A549 (cell line): Measurements from ENCODE around the gene FSD2. TPM values are rescaled to one million over a fixed set of nuclear protein-coding genes. Genes with fewer than 3 reads are reported as not detected.

Experiments used
- ATAC-seq, 2 experiments: fragments of 200-7000 bp in 1 of 2; fragments of >200 bp in 1 of 2; cut with Nextera tagmentation in 1 of 2; cut with Tn5 transposase in 1 of 2; 3 replicates each; pipeline versions ENCODE4 v1.8.0 to v1.9.1; 2018 to 2020; ENCODE audit warnings: mild to moderate bottlenecking in 1 of 2, moderate library complexity in 1 of 2
- CTCF ChIA-PET: fragments of 300-600 bp; sonication (Branson Sonifier 250); formaldehyde crosslinking; extraction: SDS; loops from one replicate; lab custom pipeline; 2021; ENCODE audit warnings: antibody characterized with exemption, inconsistent platforms; lab: Yijun Ruan, JAX
- POLR2A ChIA-PET: fragments of 350-600 bp; formaldehyde crosslinking; extraction: SDS; loops from one replicate; lab custom pipeline; 2021; ENCODE audit warnings: antibody characterized with exemption, inconsistent platforms; lab: Yijun Ruan, JAX
- DNase-seq, 2 experiments: peaks; one replicate each; pipeline versions ENCODE4 v3.0.0 to v3.0.0-alpha.2; 2011 to 2016; ENCODE audit warnings: low read depth in 1 of 2, low spot score in 1 of 2
- FAIRE-seq: peaks from 2 replicates; lab custom pipeline; 2011; peaks lifted over from hg19 to GRCh38; lab: Jason Lieb, UNC
- H3K27ac ChIP-seq, 2 experiments: fragments of >200 bp; sonication (Bioruptor Twin); formaldehyde crosslinking; 3 replicates each; pipeline ENCODE4 v1.5.1; 2016 to 2017
- H3K4me1 ChIP-seq: fragments of >200 bp; sonication (Bioruptor Twin); formaldehyde crosslinking; 3 replicates; pipeline ENCODE4 v1.6.1; 2016
- H3K4me2 ChIP-seq: fragments of >200 bp; sonication (Bioruptor Twin); formaldehyde crosslinking; 3 replicates; pipeline ENCODE4 v1.6.1; 2016
- H3K4me3 ChIP-seq: fragments of >200 bp; sonication (Bioruptor Twin); formaldehyde crosslinking; 3 replicates; pipeline ENCODE4 v1.5.1; 2016
- H3K9me3 ChIP-seq: fragments of >200 bp; sonication (Bioruptor Twin); formaldehyde crosslinking; 3 replicates; pipeline ENCODE4 v1.6.1; 2016
- CHD2 ChIP-seq: fragments of 150-350 bp; IDR thresholded peaks from 2 replicates; pipeline ENCODE4 v1.6.1; 2014; ENCODE audit warnings: low read length; ENCODE audit not compliant: partially characterized antibody
- CHD4 ChIP-seq: fragments of 200-600 bp; sonication (generic); IDR thresholded peaks from 2 replicates; pipeline ENCODE4 v1.6.1; 2016; ENCODE audit warnings: antibody characterized with exemption, mild to moderate bottlenecking, borderline replicate concordance
- EP300 ChIP-seq, 2 experiments: fragments of >200 bp; sonication (Bioruptor Twin); formaldehyde crosslinking; IDR thresholded peaks; 2 replicates in 1 of 2; 3 replicates in 1 of 2; pipeline ENCODE4 v1.6.1; 2016 to 2017
- FOSL2 ChIP-seq, 2 experiments: fragments of 450-650 bp in 1 of 2; fragments of >200 bp in 1 of 2; sonication (Bioruptor Twin) in 1 of 2; formaldehyde crosslinking; IDR thresholded peaks; 2 replicates each; pipeline versions ENCODE4 v1.5.0 to v1.6.1; 2016 to 2020; ENCODE audit warnings: mild to moderate bottlenecking in 1 of 2, moderate library complexity in 1 of 2
- FOXS1 ChIP-seq: fragments of 250-450 bp; sonication (Bioruptor Pico); IDR thresholded peaks from 2 replicates; pipeline ENCODE4 v1.5.0; 2020; ENCODE audit warnings: mild to moderate bottlenecking, moderate library complexity
- GATA3 ChIP-seq: IDR thresholded peaks from 2 replicates; pipeline ENCODE4 v1.6.1; 2012; ENCODE audit warnings: borderline replicate concordance
- HOXB13 ChIP-seq: fragments of 250-450 bp; sonication (Bioruptor Pico); IDR thresholded peaks from 2 replicates; pipeline ENCODE4 v1.5.0; 2020; ENCODE audit warnings: low read depth, mild to moderate bottlenecking, moderate library complexity
- MAZ ChIP-seq: fragments of 150-350 bp; IDR thresholded peaks from 2 replicates; pipeline ENCODE4 v1.6.1; 2014; ENCODE audit warnings: antibody characterized with exemption, low read depth, low read length, borderline replicate concordance
- NFE2L2 ChIP-seq: fragments of 150-350 bp; conservative IDR thresholded peaks from 2 replicates; pipeline ENCODE4 v1.6.1; 2014; ENCODE audit warnings: low read length
- NR3C1 ChIP-seq: fragments of >200 bp; sonication (Bioruptor Twin); formaldehyde crosslinking; IDR thresholded peaks from 3 replicates; pipeline ENCODE4 v1.6.1; 2017
- PHF8 ChIP-seq: fragments of 200-600 bp; sonication (generic); IDR thresholded peaks from 2 replicates; pipeline ENCODE4 v1.6.1; 2016; ENCODE audit warnings: low read depth, mild to moderate bottlenecking, antibody characterized with exemption, moderate library complexity, borderline replicate concordance
- RAD21 ChIP-seq, 2 experiments: fragments of >200 bp in 1 of 2; sonication (Bioruptor Twin) in 1 of 2; formaldehyde crosslinking in 1 of 2; IDR thresholded peaks in 1 of 2; conservative IDR thresholded peaks in 1 of 2; 2 replicates in 1 of 2; 3 replicates in 1 of 2; pipeline ENCODE4 v1.6.1; 2012 to 2018; ENCODE audit warnings: inconsistent platforms in 1 of 2
- RARB ChIP-seq: fragments of 250-450 bp; sonication (Bioruptor Pico); IDR thresholded peaks from 2 replicates; pipeline ENCODE4 v1.8.0; 2021; ENCODE audit warnings: mild to moderate bottlenecking, moderate library complexity
- RCOR1 ChIP-seq: fragments of 150-350 bp; IDR thresholded peaks from 2 replicates; pipeline ENCODE4 v1.6.1; 2014; ENCODE audit warnings: antibody characterized with exemption, low read length, low read depth
- RFX5 ChIP-seq: fragments of 450-650 bp; IDR thresholded peaks from 2 replicates; pipeline ENCODE4 v1.7.1; 2014; ENCODE audit warnings: antibody characterized with exemption, mild to moderate bottlenecking, moderate library complexity
- SREBF2 ChIP-seq: fragments of 450-650 bp; IDR thresholded peaks from 2 replicates; pipeline ENCODE4 v1.6.1; 2014; ENCODE audit warnings: mild to moderate bottlenecking, moderate library complexity
- TFCP2L1 ChIP-seq: fragments of 250-450 bp; sonication (Bioruptor Pico); IDR thresholded peaks from 2 replicates; pipeline ENCODE4 v1.5.0; 2021; ENCODE audit warnings: mild to moderate bottlenecking
- TP53 ChIP-seq: fragments of 250-450 bp; sonication (Bioruptor Pico); IDR thresholded peaks from 2 replicates; pipeline ENCODE4 v1.5.0; 2021; ENCODE audit warnings: mild to moderate bottlenecking, moderate library complexity
- ZC3H11A ChIP-seq: fragments of 450-650 bp; IDR thresholded peaks from 2 replicates; pipeline ENCODE4 v1.6.1; 2014; ENCODE audit warnings: antibody characterized with exemption, mild to moderate bottlenecking
- ZFP36 ChIP-seq: fragments of 450-650 bp; IDR thresholded peaks from 2 replicates; pipeline ENCODE4 v1.6.1; 2014; ENCODE audit warnings: borderline replicate concordance; ENCODE audit not compliant: partially characterized antibody
- ZSCAN20 ChIP-seq: fragments of 250-450 bp; sonication (Bioruptor Pico); IDR thresholded peaks from 2 replicates; pipeline ENCODE4 v1.8.0; 2022; ENCODE audit warnings: mild to moderate bottlenecking, moderate library complexity
- WGBS: methylation state at CpG from one replicate; pipeline ENCODE4 v1.1.6; 2017; ENCODE audit errors: missing lambda C conversion rate; 5-methylcytosine and 5-hydroxymethylcytosine counted together
- polyA plus RNA-seq, 4 experiments: library from polyadenylated mRNA; depleted of rRNA in 3 of 4; stranded (reverse); fragments of >200 nt; fragmentation: RNase III in 1 of 4; extraction: RNeasy Plus Mini Kit Qiagen cat#74134 plus additional on column Dnase treatment in 1 of 4; gene quantifications; 2 replicates in 3 of 4; 3 replicates in 1 of 4; pipeline ENCODE4 v1.2.3, GENCODE V29; 2011 to 2017
- TF ChIP-seq, protein P1 (sequence below): IDR thresholded peaks from 2 replicates; pipeline ENCODE4 v1.6.1; 2012; ENCODE audit warnings: low read depth, borderline replicate concordance
- TF ChIP-seq, protein P2 (sequence below): IDR thresholded peaks from 2 replicates; pipeline ENCODE4 v1.6.1; 2012

The FSD2 gene
- polyA plus RNA-seq, 2 of the 4 experiments (the other 2 are of a cell fraction): not detected

DNA sequence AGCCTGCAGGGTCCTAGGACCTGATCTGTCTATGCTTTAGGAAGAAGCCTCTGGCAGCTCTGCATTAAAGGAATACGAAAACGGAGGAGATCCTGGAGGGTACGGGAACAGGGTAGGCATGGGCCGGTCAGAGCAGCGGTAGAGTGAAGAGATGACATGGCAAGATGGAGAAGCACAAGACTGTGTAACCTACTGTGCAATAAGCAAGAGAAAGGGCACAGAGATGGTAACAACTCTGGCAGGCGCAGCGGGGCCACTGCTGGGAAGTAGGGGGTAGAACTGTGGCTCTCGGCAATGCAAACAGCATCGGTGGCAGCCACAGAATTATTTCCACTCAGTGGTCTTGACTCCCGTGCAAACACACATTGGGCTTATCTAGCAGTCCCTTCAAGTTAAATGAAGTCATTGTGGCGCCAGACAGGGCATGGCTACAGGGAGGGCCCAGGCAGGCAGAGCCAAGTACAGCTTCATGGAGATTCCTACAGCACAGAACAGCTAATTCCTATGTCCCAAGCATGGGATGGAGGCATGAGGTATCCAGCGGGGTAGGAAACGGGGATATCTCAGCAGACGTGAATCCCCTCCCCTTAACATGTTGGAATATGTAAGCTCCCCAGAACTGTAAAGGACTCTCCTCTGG is 32.3 kb upstream of the FSD2 start:
- POLR2A ChIA-PET: no interaction called here
- H3K4me2 ChIP-seq: no peak overlapping the region
- FAIRE-seq (no peak), ATAC-seq (peak; percentile 44 to 60; a peak in 5 of 6 replicates), DNase-seq (no peak)
- WGBS: 94% methylated on average over 14 of the region's 14 CpGs
- no peaks in the 10 kb centered on the region for H3K9me3 ChIP-seq
- H3K27ac ChIP-seq: no peak overlapping the region
- no peak overlapping the region for H3K4me3 ChIP-seq
- CTCF ChIA-PET: interaction anchor here (1.1 to 2.7 kb wide), 5 partner anchors 10 to 173 kb away, joined by 3 to 15 read pairs (median 4); no protein-coding TSS in a partner anchor
- H3K4me1 ChIP-seq: no peaks in the 10 kb centered on the region; the same call in 1 of the 3 replicates
- TF ChIP-seq ZFP36 (no peak), RFX5 (no peak), FOXS1 (no peak)
- TF ChIP-seq, protein P1, sequence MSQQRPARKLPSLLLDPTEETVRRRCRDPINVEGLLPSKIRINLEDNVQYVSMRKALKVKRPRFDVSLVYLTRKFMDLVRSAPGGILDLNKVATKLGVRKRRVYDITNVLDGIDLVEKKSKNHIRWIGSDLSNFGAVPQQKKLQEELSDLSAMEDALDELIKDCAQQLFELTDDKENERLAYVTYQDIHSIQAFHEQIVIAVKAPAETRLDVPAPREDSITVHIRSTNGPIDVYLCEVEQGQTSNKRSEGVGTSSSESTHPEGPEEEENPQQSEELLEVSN: no peak

DNA sequence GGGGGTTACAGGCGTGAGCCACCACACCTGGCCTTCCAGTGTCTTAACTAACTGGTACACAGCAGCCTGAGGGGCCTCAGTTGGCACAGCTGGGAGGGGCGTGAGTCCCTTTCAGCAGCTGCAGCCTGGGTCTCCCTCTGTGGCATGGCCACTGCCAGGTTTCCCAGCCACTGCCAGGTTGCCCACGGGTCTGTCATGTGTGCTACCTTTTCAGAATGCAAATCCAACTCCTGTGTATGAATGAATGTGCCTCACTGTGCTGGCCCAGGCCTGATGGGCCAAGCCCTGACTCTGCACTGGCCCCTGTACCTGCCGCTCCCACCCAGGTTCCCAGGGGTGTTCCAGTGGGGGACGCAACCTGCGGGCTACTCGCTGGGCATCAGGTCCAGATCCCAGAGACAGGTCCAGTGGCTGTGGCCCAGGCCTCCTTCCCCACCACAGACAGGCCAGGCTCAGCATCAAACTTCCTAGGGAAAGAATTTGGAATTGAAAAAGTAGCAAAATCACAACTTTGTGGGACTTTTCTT is 29.6 kb upstream of the FSD2 start:
- Histone ChIP-seq H3K27ac (no peak overlapping the region), H3K9me3 (no peaks in the 10 kb centered on the region), H3K4me3 (no peak overlapping the region), H3K4me2 (no peak overlapping the region), H3K4me1 (peaks cover 19% of the 10 kb centered on the region)
- ChIA-PET POLR2A (no interaction called here), CTCF (interaction anchor here (0.9 kb wide), 1 partner anchor 176 kb away, joined by 3 read pairs; no protein-coding TSS in a partner anchor)
- ATAC-seq: no peak
- no peak for TF ChIP-seq EP300 (IDR thresholded peaks at IDR 0.05)
- TF ChIP-seq MAZ: no peak
- TF ChIP-seq, protein P1: no peak
- TF ChIP-seq TP53 (CRISPR knock-in tag): no peak
- TF ChIP-seq RAD21 (conservative IDR thresholded peaks at IDR 0.05 in 1 of 2, IDR thresholded peaks at IDR 0.05 in 1 of 2): no peak
- TF ChIP-seq NFE2L2: no peak
- no peak for TF ChIP-seq ZC3H11A
- TF ChIP-seq HOXB13 (CRISPR knock-in tag): no peak
- no peak for TF ChIP-seq CHD2
- no peak for TF ChIP-seq GATA3
- TF ChIP-seq FOSL2 (IDR thresholded peaks at IDR 0.05): no peak
- no peak for TF ChIP-seq FOSL2 (CRISPR knock-in tag; IDR thresholded peaks at IDR 0.05)
- TF ChIP-seq CHD4: no peak
- TF ChIP-seq SREBF2: no peak
- no peak for TF ChIP-seq ZSCAN20 (CRISPR knock-in tag)
- TF ChIP-seq RARB: no peak
- TF ChIP-seq PHF8: no peak
- no peak for TF ChIP-seq TFCP2L1 (CRISPR knock-in tag)
- TF ChIP-seq RCOR1: no peak
- TF ChIP-seq, protein P2, sequence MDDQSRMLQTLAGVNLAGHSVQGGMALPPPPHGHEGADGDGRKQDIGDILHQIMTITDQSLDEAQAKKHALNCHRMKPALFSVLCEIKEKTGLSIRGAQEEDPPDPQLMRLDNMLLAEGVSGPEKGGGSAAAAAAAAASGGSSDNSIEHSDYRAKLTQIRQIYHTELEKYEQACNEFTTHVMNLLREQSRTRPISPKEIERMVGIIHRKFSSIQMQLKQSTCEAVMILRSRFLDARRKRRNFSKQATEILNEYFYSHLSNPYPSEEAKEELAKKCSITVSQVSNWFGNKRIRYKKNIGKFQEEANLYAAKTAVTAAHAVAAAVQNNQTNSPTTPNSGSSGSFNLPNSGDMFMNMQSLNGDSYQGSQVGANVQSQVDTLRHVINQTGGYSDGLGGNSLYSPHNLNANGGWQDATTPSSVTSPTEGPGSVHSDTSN: no peak
- no peak for TF ChIP-seq NR3C1
- DNase-seq: no peak
- 96% methylated on average over 7 of the region's 7 CpGs for whole genome bisulfite sequencing
- FAIRE-seq: no peak
